Measurements from ENCODE around the gene BID.

BID gene

DNA sequence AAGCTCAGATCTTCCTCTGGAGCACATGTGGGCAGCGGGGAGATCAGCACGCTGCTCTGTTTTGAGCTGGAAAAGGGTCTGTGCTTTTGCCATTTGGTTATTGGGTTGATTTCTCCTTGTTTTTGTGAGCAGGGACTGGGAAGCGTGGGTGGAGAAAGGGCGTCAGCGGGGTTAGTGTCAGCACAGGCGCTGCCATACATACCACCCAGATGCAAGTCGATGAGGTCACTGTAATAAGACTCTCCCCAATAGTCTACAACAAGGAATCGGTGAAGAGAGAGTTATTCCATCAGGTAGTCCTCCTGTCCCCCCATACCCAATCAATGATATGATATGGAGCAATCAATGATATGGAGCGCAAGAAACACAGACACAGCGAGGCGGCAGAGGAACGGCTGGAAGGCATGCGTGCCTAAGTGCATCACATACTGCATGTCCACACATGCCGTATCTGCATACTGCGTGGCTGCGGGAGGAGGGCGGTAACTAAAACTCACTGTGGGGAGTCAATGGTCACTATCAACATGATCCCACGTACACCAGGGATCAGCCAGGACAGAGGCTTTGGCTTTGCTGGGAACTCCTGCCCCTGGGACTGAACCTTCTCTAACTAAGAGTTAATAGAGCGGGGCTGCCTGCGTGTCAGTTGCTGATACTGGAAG, 29.5 kb upstream of the BID start:
- DNase-seq (ENCODE audit: low read depth in 3 of 3, low spot score in 1 of 3): no peak

DNA sequence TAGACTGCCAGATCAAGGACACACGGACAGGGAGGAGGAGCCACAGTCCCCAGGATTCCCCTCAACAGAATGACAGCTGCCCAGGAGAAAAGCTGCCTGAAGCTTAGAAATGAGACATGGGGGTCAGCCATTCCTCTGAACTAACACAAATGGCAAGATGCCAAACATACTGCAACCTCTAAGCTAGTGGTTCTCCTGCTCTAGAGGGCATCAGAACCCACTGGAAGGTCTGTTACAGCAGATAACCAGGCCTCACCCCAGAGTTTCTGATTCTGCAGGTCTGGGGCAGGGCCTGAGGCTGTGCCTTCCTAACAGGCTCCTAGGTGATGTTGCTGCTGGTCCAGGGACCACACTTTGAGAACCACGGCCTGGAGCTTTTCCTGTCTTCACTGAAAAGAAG, 28.6 kb upstream of the BID start:
- no peak for DNase-seq (ENCODE audit: low read depth in 3 of 3, low spot score in 1 of 3)

DNA sequence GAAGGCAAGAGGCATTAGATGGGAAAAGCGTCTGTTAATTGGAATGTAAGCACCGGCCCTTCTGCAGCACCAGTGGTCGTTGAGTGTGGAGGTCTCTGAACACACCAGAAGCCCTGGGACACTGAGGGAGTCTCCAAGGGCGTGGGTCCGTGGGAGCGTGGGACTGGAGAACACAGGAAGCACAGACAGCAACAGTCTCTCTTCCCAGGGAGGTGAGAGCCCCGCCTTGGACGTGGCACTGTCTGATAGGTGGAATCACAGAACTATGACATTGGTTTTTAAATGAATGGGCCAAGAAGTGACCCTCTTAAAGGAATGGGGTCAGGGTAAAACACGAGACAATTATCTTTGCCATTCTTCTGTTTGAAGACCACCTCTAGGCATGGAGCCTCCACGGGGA, 28.1 kb upstream of the BID start:
- no peak for DNase-seq (ENCODE audit: low read depth in 3 of 3, low spot score in 1 of 3)

GRCh38 chr22:17797721-17798559, 23.7 kb upstream of the BID start:
- DNase-seq (ENCODE audit: low read depth in 3 of 3, low spot score in 1 of 3): no peak

DNA sequence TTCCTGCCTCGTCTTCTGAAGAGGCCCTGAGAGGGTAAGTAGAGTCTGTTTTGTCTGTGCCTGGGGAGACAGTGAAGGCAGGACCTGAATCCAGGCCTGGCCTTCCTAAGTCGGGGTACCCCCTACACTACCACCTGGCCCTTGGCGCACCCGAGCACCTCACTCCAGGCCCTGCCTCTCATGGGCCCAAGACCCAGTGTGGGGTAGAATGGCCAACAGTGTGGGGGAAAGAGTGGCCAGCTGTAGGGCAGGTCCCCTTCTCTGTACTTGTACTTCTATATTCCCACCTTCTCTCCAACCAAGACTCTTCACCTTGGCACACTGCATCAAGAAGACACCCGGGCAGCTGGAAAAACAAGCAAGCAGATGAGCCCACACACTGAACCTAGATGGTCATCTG, 22.4 kb upstream of the BID start:
- no peak for DNase-seq (ENCODE audit: low read depth in 3 of 3, low spot score in 1 of 3)

DNA sequence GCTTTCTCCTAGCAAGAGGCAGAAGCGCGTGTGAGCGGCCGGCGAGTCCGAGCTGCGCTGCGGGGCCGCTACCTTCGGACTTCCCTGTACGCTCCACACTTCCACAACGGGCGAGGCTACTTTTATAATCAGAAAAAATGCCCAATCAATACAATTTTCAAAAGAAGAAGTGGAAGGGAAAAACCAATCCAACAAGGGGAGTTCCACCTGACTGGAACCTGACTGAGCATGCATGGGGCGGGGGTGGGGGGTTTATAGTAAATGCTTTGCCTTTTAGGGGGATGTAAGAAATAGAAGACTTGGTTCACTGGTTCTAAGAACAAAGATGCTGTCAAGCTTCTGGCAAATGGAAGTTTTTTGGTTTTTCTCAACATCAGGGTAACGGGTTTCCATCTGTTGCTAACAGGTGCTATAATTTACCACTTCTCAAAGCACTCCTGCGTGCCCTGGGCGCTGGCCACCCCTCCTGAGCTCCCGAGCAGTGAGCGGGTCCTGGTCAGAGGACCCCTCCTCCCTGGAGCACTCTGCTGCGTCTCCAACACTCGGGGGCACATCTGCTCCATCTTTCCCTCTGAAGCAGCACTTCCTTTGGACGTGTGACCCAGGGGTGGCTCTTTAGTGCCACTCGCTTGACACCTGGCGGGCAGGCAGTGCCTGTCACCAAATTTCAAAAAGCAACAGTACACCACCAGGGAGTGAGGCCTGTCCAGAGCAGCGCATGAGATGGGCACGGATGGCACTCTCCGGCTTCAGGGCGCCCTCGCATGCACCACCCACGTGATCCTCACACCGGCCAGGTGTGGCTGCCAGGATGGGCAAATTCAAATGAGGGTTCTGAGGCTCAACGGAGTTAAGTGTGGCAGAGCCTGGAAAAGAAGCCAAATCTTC, 21.6 kb upstream of the BID start:
- no peak for DNase-seq (ENCODE audit: low read depth in 3 of 3, low spot score in 1 of 3)

DNA sequence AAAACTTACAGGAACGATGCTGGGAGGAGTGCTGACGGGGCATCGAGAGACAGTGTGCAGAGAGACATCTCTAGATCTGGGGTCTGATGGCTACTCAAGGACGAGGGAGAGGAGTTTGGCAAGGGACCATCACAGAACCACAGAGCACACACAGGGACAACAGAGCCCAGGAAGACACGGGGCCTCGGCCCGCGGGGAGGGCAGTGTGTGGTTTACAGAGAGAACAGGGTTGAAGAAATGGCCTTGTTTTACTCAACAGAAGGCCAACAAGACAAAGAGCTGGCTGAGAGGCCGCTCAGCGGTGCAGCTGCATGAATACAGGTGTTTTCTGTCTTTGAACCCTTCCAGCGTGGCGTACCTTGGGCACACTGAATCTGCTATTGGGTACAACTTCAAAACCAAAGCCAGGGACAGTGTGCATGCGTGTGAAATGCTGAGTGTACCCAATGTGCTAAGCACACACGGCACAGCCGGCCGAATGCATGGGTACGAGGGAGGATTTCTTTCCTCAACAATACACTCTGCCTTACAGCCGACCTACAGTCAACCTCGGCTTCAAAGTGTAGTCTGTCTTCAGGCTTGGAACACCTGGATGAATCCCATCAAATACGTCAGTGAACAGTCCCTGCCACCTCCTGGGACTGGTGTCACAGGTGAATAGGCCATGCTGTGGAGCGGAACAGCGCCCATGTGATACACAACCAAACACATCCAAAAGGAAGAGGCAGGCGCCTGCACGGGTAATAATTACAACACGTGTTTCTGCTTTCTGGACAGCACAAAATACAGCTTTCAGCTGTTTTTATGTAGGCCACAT, 20.7 kb upstream of the BID start:
- DNase-seq (ENCODE audit: low read depth in 3 of 3, low spot score in 1 of 3): no peak

GRCh38 chr22:17792854-17793434, 18.7 kb upstream of the BID start:
- DNase-seq (ENCODE audit: low read depth in 3 of 3, low spot score in 1 of 3): no peak

GRCh38 chr22:17792299-17792698, 18.0 kb upstream of the BID start:
- no peak for DNase-seq (ENCODE audit: low read depth in 3 of 3, low spot score in 1 of 3)

- no peak for DNase-seq (ENCODE audit: low read depth in 3 of 3, low spot score in 1 of 3)
Measured at GRCh38 chr22:17791196-17791595, 16.9 kb upstream of the BID start.

DNA sequence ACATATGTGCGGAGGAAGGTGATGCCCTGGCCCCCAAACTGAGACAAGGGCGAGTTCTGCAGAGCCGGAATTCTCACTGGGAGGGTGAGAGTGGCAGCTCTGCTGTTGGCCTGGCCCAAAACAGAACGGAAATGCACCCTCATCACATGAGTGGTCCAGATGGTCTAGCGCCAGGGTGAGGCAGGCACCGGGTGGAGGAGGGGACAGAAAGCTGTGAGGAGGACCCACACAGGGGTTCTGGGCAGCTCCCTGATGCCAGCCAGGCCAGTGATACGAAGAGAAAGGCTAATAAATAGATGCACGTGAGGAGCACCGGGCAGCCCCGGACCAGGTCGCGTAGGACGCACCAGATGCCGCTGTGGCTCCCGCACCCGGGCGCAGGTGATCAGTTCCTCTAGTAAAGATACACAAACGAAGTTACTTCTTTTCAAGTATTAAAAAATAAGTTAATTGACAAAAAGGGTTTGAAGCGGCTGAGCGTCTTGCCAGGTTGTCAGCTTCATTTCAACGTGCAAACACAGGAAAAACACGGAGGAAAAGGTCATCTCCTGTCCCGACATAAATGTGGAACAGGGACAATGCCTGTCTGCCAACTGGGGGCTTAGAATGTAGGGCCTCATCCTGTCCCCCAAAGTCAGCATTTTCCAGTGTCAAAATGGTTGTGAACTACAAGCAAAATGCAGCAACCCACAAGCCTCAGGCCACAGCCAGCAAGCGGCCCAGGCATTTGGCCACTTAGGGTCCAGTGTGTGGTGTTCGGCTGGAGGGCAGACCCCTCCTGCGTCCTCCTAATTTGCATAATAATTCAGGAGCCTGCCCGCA, 15.3 kb upstream of the BID start:
- DNase-seq (ENCODE audit: low read depth in 3 of 3, low spot score in 1 of 3): no peak

DNA sequence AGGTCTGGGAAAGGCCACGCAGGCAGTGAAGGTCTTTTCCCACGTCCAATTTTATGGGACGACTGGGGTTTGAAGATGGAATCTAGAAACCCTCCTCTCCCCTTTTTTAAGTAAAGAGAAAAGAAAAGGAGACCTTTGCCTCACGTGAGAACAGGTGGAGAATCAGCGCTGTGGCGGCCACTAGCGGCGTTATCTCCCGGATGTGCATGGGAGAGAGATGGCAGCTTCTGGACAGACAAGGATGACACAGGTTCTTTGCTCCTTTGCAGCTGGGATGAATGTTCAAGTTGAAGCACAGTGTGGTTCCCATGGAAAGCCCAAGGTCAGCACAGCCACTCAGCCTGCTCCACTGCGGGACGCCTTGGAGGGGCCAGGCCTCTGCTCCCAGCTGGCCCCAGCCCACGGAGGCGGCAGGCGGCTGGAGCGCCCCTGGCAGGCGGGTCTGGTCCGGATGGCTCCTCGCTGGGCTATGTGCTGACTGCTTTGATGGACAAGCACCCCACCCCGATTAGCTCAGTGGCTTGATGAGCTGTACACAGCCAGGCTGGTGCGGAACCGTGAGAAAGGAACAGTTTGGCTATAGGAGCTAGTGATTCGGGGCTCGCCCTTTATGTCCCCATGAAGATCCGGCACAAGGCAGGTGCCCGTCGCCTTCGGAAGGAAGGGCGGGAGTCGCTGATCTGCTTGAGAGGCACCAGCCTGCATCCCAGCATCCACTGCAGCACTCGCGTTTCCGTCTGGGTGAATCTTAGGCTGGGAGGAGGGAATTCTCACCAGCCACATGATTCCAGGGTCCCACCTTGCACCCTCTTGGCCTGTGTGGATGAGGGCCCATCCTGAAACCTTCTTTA, 14.5 kb upstream of the BID start:
- DNase-seq (ENCODE audit: low read depth in 3 of 3, low spot score in 1 of 3): no peak

GRCh38 chr22:17787716-17788330, 13.6 kb upstream of the BID start:
- no peak for DNase-seq (ENCODE audit: low read depth in 3 of 3, low spot score in 1 of 3)

DNA sequence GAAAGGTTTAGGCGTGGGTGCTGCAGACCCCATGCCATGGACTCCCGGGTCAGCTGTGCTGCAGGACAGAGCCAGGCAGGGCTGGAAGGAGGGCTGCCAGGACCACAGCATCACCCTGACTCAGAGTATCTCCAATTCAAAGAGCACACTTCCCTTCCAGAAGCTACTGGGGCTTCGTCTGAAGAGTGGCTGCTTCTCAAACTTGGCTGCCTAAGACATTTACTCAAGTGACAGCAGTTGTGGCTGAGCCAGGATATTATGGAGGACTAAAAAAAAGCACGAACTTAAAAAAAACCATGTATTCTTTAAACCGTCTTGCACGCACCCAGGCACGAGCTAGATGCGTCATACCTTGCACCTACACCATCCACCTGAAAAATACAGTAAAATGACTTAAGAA, 13.0 kb upstream of the BID start:
- DNase-seq (ENCODE audit: low read depth in 3 of 3, low spot score in 1 of 3): no peak

- DNase-seq (ENCODE audit: low read depth in 3 of 3, low spot score in 1 of 3): no peak
Measured at GRCh38 chr22:17786435-17787161, 12.3 kb upstream of the BID start.

- peak; percentile 31 to 65 (median 46) for DNase-seq (ENCODE audit: low read depth in 3 of 3, low spot score in 1 of 3)
Measured at GRCh38 chr22:17785185-17786184, 11.2 kb upstream of the BID start.

Measured in stimulated activated CD4-positive, alpha-beta T cell treated with anti-CD3 and anti-CD28 coated beads, TNF-alpha, amount 100 ng/mL, for 1 hour (primary cell).